Kidney epithelial cell (primary cell): ENCODE measurements around the gene BTK. TPM values are rescaled to one million over a fixed set of nuclear protein-coding genes. Genes with fewer than 3 reads are reported as not detected.

ENCODE experiments used
- DNase-seq: peaks from one replicate; pipeline ENCODE4 v3.0.0-alpha.2; 2010; ENCODE audit warnings: low read depth
- H3K27me3 ChIP-seq: 2 replicates; pipeline ENCODE4 v1.6.0; 2011; ENCODE audit warnings: low read length; ENCODE audit not compliant: control insufficient read depth, insufficient read depth
- H3K36me3 ChIP-seq: 2 replicates; pipeline ENCODE4 v1.5.1; 2011; ENCODE audit warnings: low read length; ENCODE audit not compliant: control insufficient read depth, insufficient read depth
- H3K4me3 ChIP-seq: 2 replicates; pipeline ENCODE4 v1.5.1; 2011; ENCODE audit warnings: low read depth, mild to moderate bottlenecking, control low read depth, low read length
- total RNA-seq: library from RNA; depleted of rRNA; stranded (reverse); fragments of >200 nt; gene quantifications from 2 replicates; pipeline ENCODE4 v1.2.3, GENCODE V29; 2015
- TF ChIP-seq, protein P1 (sequence below): IDR thresholded peaks from 2 replicates; pipeline ENCODE4 v1.5.1; 2011; ENCODE audit warnings: mild to moderate bottlenecking, moderate library complexity, low read length, control low read depth, inconsistent platforms; ENCODE audit not compliant: insufficient read depth, poor library complexity, severe bottlenecking

Gene BTK
- total RNA-seq, 1 donor from 2014 or later = not detected

DNA sequence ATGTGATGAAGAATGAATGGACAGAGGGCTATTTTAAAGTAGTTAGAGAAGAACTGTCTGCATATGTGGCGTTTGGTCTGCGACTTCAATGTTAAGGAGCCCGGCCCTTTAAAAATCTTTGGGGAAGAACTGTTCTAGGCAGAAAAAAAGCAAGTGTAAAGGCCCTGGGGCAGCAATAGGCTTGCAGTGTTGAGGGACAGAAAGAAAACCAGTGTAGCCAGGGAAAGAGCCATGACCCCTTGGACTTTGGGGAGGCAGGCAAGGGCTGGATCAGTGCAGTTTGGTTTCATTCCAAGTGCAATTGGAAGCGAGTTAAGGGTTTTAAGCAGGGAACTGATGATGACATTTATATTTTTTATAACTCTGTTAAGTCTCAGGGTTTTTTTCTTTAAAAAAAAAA, 13.8 kb upstream of the BTK start:
- Histone ChIP-seq H3K27me3 (no peaks in the 10 kb centered on the region), H3K4me3 (no peak overlapping the region), H3K36me3 (no peaks in the 10 kb centered on the region)
- TF ChIP-seq, protein P1, sequence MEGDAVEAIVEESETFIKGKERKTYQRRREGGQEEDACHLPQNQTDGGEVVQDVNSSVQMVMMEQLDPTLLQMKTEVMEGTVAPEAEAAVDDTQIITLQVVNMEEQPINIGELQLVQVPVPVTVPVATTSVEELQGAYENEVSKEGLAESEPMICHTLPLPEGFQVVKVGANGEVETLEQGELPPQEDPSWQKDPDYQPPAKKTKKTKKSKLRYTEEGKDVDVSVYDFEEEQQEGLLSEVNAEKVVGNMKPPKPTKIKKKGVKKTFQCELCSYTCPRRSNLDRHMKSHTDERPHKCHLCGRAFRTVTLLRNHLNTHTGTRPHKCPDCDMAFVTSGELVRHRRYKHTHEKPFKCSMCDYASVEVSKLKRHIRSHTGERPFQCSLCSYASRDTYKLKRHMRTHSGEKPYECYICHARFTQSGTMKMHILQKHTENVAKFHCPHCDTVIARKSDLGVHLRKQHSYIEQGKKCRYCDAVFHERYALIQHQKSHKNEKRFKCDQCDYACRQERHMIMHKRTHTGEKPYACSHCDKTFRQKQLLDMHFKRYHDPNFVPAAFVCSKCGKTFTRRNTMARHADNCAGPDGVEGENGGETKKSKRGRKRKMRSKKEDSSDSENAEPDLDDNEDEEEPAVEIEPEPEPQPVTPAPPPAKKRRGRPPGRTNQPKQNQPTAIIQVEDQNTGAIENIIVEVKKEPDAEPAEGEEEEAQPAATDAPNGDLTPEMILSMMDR = no peak
- no peak for DNase-seq

DNA sequence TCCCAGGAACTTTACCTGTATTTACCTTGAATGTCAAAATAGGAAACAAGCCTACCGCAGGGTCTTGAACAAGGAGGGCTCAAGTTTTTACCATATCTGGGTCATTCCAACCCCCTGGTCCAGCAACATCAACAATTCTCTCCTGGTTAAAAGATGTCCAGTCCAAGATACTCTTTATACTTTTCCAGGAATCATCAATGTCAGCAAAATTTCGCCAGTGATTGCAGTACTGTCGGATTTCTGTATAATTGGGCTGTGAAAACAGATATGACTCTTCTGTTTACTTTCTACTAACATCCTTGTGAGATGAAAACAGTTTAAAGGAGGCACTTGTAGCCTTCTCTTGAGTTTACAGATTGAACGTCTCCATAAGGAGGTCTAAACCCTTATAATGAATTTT, 12.7 kb upstream of the BTK start:
- TF ChIP-seq, protein P1 = no peak
- no peaks in the 10 kb centered on the region for H3K36me3 ChIP-seq
- H3K27me3 ChIP-seq = no peaks in the 10 kb centered on the region
- DNase-seq = no peak
- H3K4me3 ChIP-seq = no peak overlapping the region

- DNase-seq = no peak
- Histone ChIP-seq H3K36me3 (no peaks in the 10 kb centered on the region), H3K27me3 (no peaks in the 10 kb centered on the region), H3K4me3 (no peak overlapping the region)
- TF ChIP-seq, protein P1 = no peak
These were observed 11.8 kb upstream of the BTK start for GRCh38 chrX:101397779-101398178.

DNA sequence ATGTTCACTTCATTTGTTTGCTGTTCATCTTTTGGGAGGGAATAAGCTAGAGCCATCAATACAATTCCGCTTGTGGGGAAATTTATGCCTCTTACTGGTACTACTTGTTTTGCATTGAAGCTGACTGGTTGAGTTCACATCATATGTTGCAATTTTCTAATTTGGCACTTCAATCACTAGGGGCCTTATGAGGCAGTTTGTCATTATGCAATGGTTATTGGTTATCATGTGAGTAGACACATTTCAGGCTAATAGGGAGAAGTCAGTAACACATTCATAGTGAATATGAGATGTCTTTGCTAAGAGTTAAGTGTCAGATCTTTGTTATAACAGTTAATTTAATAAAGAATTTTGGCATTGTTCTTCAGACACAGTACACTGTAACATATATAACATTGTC, 9.8 kb upstream of the BTK start:
- Histone ChIP-seq H3K4me3 (no peak overlapping the region), H3K27me3 (no peaks in the 10 kb centered on the region), H3K36me3 (no peaks in the 10 kb centered on the region)
- no peak for DNase-seq
- TF ChIP-seq, protein P1 = no peak

GRCh38 chrX:101394372-101394771, 8.4 kb upstream of the BTK start:
- H3K4me3 ChIP-seq = no peak overlapping the region
- TF ChIP-seq, protein P1 = no peak
- no peaks in the 10 kb centered on the region for H3K27me3 ChIP-seq
- DNase-seq = no peak
- no peaks in the 10 kb centered on the region for H3K36me3 ChIP-seq

- DNase-seq = no peak
- TF ChIP-seq, protein P1 = no peak
- H3K36me3 ChIP-seq = no peaks in the 10 kb centered on the region
- H3K4me3 ChIP-seq = no peak overlapping the region
- no peaks in the 10 kb centered on the region for H3K27me3 ChIP-seq
These were observed 7.7 kb upstream of the BTK start for GRCh38 chrX:101393530-101394305.
